OCI-LY3 (cell line): ENCODE data around the gene ATP2B3.

Experiments used
- EZH2phosphoT487 ChIP-seq: fragments of 200-600 bp; shearing (Covaris generic); IDR thresholded peaks from 2 replicates; pipeline ENCODE4 v1.6.1; 2018; ENCODE audit warnings: antibody characterized with exemption, mixed run types, low read depth
- TF ChIP-seq, protein P1 (sequence below): fragments of 200-600, 300-600 bp; sonication (generic); IDR thresholded peaks from 2 replicates; pipeline ENCODE4 v1.5.1; 2014; ENCODE audit warnings: antibody characterized with exemption, low read length, low read depth

- no peak for TF ChIP-seq EZH2phosphoT487
- TF ChIP-seq, protein P1, sequence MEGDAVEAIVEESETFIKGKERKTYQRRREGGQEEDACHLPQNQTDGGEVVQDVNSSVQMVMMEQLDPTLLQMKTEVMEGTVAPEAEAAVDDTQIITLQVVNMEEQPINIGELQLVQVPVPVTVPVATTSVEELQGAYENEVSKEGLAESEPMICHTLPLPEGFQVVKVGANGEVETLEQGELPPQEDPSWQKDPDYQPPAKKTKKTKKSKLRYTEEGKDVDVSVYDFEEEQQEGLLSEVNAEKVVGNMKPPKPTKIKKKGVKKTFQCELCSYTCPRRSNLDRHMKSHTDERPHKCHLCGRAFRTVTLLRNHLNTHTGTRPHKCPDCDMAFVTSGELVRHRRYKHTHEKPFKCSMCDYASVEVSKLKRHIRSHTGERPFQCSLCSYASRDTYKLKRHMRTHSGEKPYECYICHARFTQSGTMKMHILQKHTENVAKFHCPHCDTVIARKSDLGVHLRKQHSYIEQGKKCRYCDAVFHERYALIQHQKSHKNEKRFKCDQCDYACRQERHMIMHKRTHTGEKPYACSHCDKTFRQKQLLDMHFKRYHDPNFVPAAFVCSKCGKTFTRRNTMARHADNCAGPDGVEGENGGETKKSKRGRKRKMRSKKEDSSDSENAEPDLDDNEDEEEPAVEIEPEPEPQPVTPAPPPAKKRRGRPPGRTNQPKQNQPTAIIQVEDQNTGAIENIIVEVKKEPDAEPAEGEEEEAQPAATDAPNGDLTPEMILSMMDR = no peak
Measured at GRCh38 chrX:153583433-153583832, 66.0 kb downstream of the ATP2B3 start.
